Neural progenitor cell (in vitro differentiated cells): Measurements from ENCODE around the gene B3GAT1. TPM values are rescaled to one million over a fixed set of nuclear protein-coding genes. Genes with fewer than 3 reads are reported as not detected.
A peak's percentile ranks its signal among the peaks of the same experiment; 100 is the strongest.

Experiments
- DNase-seq: peaks from one replicate; pipeline ENCODE4 v3.0.0-alpha.2; 2016; ENCODE audit warnings: low spot score
- H2AFZ ChIP-seq: fragments of 200-600 bp; sonication (generic); replicated peaks from 2 replicates; pipeline ENCODE4 v1.6.1; 2016; ENCODE audit warnings: antibody characterized with exemption
- H3F3A ChIP-seq: fragments of 200-600 bp; sonication (generic); 2 replicates; pipeline ENCODE4 v1.6.1; 2016; ENCODE audit warnings: antibody characterized with exemption, low read depth
- H3K27ac ChIP-seq: fragments of 200-600 bp; sonication (generic); 2 replicates; pipeline ENCODE4 v1.5.1; 2016; ENCODE audit warnings: mild to moderate bottlenecking
- H3K27me3 ChIP-seq: fragments of 200-600 bp; sonication (generic); 2 replicates; pipeline ENCODE4 v1.6.1; 2016; ENCODE audit warnings: mild to moderate bottlenecking, moderate library complexity
- H3K36me3 ChIP-seq: fragments of 200-600 bp; sonication (generic); 2 replicates; pipeline ENCODE4 v1.5.1; 2016
- H3K4me1 ChIP-seq: fragments of 200-600 bp; sonication (generic); 2 replicates; pipeline ENCODE4 v1.6.1; 2016; ENCODE audit warnings: mixed run types
- H3K4me2 ChIP-seq: fragments of 200-600 bp; sonication (generic); 2 replicates; pipeline ENCODE4 v1.6.1; 2016
- H3K4me3 ChIP-seq: fragments of 200-600 bp; sonication (generic); 2 replicates; pipeline ENCODE4 v1.5.1; 2016
- H3K79me2 ChIP-seq: fragments of 200-600 bp; sonication (generic); 2 replicates; pipeline ENCODE4 v1.6.1; 2016; ENCODE audit warnings: low read depth
- H3K9ac ChIP-seq: fragments of 200-600 bp; sonication (generic); 2 replicates; pipeline ENCODE4 v1.6.1; 2016
- H3K9me3 ChIP-seq: fragments of 200-600 bp; sonication (generic); 2 replicates; pipeline ENCODE4 v1.5.1; 2016; ENCODE audit warnings: low read depth
- H4K20me1 ChIP-seq: fragments of 200-600 bp; sonication (generic); 2 replicates; pipeline ENCODE4 v1.6.1; 2016; ENCODE audit warnings: low read depth
- H3K27ac Mint-ChIP-seq: 3 replicates; pipeline ENCODE4 v1.8.0; 2021; ENCODE audit warnings: mixed read lengths
- H3K27me3 Mint-ChIP-seq: 2 replicates; pipeline ENCODE4 v1.8.0; 2022; ENCODE audit warnings: low read depth, mild to moderate bottlenecking, inconsistent platforms, moderate library complexity, mixed read lengths; ENCODE audit not compliant: insufficient read depth
- H3K36me3 Mint-ChIP-seq: 3 replicates; pipeline ENCODE4 v1.8.0; 2021; ENCODE audit warnings: mixed read lengths
- H3K4me1 Mint-ChIP-seq: 3 replicates; pipeline ENCODE4 v1.8.0; 2021; ENCODE audit warnings: mixed read lengths
- H3K4me3 Mint-ChIP-seq: 3 replicates; pipeline ENCODE4 v1.8.0; 2021; ENCODE audit warnings: mild to moderate bottlenecking, moderate library complexity, mixed read lengths
- H3K9me3 Mint-ChIP-seq: 3 replicates; pipeline ENCODE4 v1.8.0; 2020; ENCODE audit warnings: mixed read lengths
- CTCF ChIP-seq: fragments of 200-600 bp; sonication (generic); IDR thresholded peaks from 2 replicates; pipeline ENCODE4 v1.5.1; 2017; ENCODE audit warnings: antibody characterized with exemption, mild to moderate bottlenecking
- EZH2 ChIP-seq: fragments of 200-600 bp; sonication (generic); IDR thresholded peaks from 2 replicates; pipeline ENCODE4 v1.6.1; 2017; ENCODE audit warnings: antibody characterized with exemption, mild to moderate bottlenecking, moderate library complexity
- EZH2phosphoT487 ChIP-seq: fragments of 200-600 bp; sonication (generic); IDR thresholded peaks from 2 replicates; pipeline ENCODE4 v1.6.1; 2017; ENCODE audit warnings: antibody characterized with exemption
- total RNA-seq: library from RNA; depleted of rRNA; stranded (reverse); fragments of >200 nt; gene quantifications from 2 replicates; pipeline ENCODE4 v1.2.3, GENCODE V29; 2015; ENCODE audit warnings: low replicate concordance

The B3GAT1 gene
- total RNA-seq, 1 donor from 2014 or later, result 11.0 TPM

GRCh38 chr11:134450186-134450585 lies 38.1 kb upstream of the B3GAT1 start:
- DNase-seq, result no peak
- TF ChIP-seq CTCF, result no peak
- H3K9ac ChIP-seq, result no peak overlapping the region
- Mint-ChIP-seq H3K27me3 (peaks cover 2% of the 10 kb centered on the region), H3K9me3 (peaks cover 5% of the 10 kb centered on the region), H3K4me3 (no peak overlapping the region), H3K27ac (no peak overlapping the region), H3K36me3 (peaks cover 1% of the 10 kb centered on the region), H3K4me1 (peaks cover 6% of the 10 kb centered on the region)
- no peaks in the 10 kb centered on the region for H4K20me1 ChIP-seq
- H3K27ac ChIP-seq, result no peak overlapping the region
- H3K9me3 ChIP-seq, result no peaks in the 10 kb centered on the region
- H3F3A ChIP-seq, result no peaks in the 10 kb centered on the region
- H2AFZ ChIP-seq, result no peak overlapping the region
- H3K79me2 ChIP-seq, result no peaks in the 10 kb centered on the region
- no peaks in the 10 kb centered on the region for H3K27me3 ChIP-seq
- no peaks in the 10 kb centered on the region for H3K4me1 ChIP-seq
- H3K4me2 ChIP-seq, result no peak overlapping the region
- H3K36me3 ChIP-seq, result no peaks in the 10 kb centered on the region
- no peak overlapping the region for H3K4me3 ChIP-seq

- no peak overlapping the region for H3K27ac ChIP-seq
- no peak overlapping the region for H3K9ac ChIP-seq
- H3K4me2 ChIP-seq, result no peak overlapping the region
- H3K27me3 ChIP-seq, result no peaks in the 10 kb centered on the region
- no peaks in the 10 kb centered on the region for H3K79me2 ChIP-seq
- H3K27ac Mint-ChIP-seq, result no peak overlapping the region
- peaks cover 1% of the 10 kb centered on the region for H3K36me3 Mint-ChIP-seq
- no peaks in the 10 kb centered on the region for H3K9me3 ChIP-seq
- H3K9me3 Mint-ChIP-seq, result peaks cover 4% of the 10 kb centered on the region
- no peak overlapping the region for H3K4me3 ChIP-seq
- no peaks in the 10 kb centered on the region for H4K20me1 ChIP-seq
- H3K36me3 ChIP-seq, result no peaks in the 10 kb centered on the region
- DNase-seq, result no peak
- no peak overlapping the region for H2AFZ ChIP-seq
- peaks cover 2% of the 10 kb centered on the region for H3K27me3 Mint-ChIP-seq
- H3K4me1 Mint-ChIP-seq, result peaks cover 6% of the 10 kb centered on the region
- H3K4me3 Mint-ChIP-seq, result no peak overlapping the region
- no peaks in the 10 kb centered on the region for H3F3A ChIP-seq
- no peaks in the 10 kb centered on the region for H3K4me1 ChIP-seq
- TF ChIP-seq EZH2 (no peak), CTCF (peak; percentile 15)
These were observed 37.7 kb upstream of the B3GAT1 start for GRCh38 chr11:134449713-134450112.

GRCh38 chr11:134449051-134449450 lies 37.0 kb upstream of the B3GAT1 start:
- H3K4me3 Mint-ChIP-seq, result no peak overlapping the region

More at GRCh38 chr11:134449051-134449450, 37.0 kb upstream of the B3GAT1 start:
- peaks cover 3% of the 10 kb centered on the region for H3K9me3 Mint-ChIP-seq
- no peak overlapping the region for H3K4me2 ChIP-seq
- H3K27me3 ChIP-seq, result no peaks in the 10 kb centered on the region
- H3F3A ChIP-seq, result no peaks in the 10 kb centered on the region
- H4K20me1 ChIP-seq, result no peaks in the 10 kb centered on the region
- H3K79me2 ChIP-seq, result no peaks in the 10 kb centered on the region
- no peak overlapping the region for H3K9ac ChIP-seq
- H3K36me3 Mint-ChIP-seq, result peaks cover 2% of the 10 kb centered on the region
- TF ChIP-seq EZH2phosphoT487 (no peak), CTCF (no peak), EZH2 (no peak)
- H3K4me3 ChIP-seq, result no peak overlapping the region
- H3K4me1 ChIP-seq, result no peaks in the 10 kb centered on the region
- peaks cover 2% of the 10 kb centered on the region for H3K27me3 Mint-ChIP-seq
- DNase-seq, result no peak
- no peaks in the 10 kb centered on the region for H3K36me3 ChIP-seq
- H3K4me1 Mint-ChIP-seq, result peaks cover 6% of the 10 kb centered on the region
- no peaks in the 10 kb centered on the region for H3K9me3 ChIP-seq
- no peak overlapping the region for H3K27ac Mint-ChIP-seq
- H3K27ac ChIP-seq, result no peak overlapping the region
- H2AFZ ChIP-seq, result no peak overlapping the region
